Activated naive CD8-positive, alpha-beta T cell treated with anti-CD3 and anti-CD28 coated beads, Interleukin-2, amount 50 U/mL, for 16 hours (primary cell): Measurements from ENCODE around the gene LAG3.

Experiments
- DNase-seq: peaks from one replicate; pipeline ENCODE4 v3.0.0-alpha.2; 2020; ENCODE audit warnings: low read depth, low spot score

Gene LAG3

GRCh38 chr12:6788972-6789924 lies 16.9 kb downstream of the LAG3 start, which contains the start of gene CD4:
TSS of gene CD4 (plus strand) at chr12:6789528. CDS start at chr12:6800139, 10,611 bp downstream.
- no peak for DNase-seq

GRCh38 chr12:6790496-6791150 lies 18.3 kb downstream of the LAG3 start:
- no peak for DNase-seq

- DNase-seq, result no peak
These were observed 19.7 kb downstream of the LAG3 start for GRCh38 chr12:6791931-6792520.

- DNase-seq, result no peak
These were observed 20.3 kb downstream of the LAG3 start for GRCh38 chr12:6792522-6793201.

- no peak for DNase-seq
These were observed 22.8 kb downstream of the LAG3 start for GRCh38 chr12:6795088-6795487.

GRCh38 chr12:6796576-6796975 lies 24.3 kb downstream of the LAG3 start:
- DNase-seq, result no peak

- no peak for DNase-seq
These were observed 26.8 kb downstream of the LAG3 start for GRCh38 chr12:6799147-6799546.

GRCh38 chr12:6807170-6807569 lies 34.9 kb downstream of the LAG3 start:
- DNase-seq, result no peak

GRCh38 chr12:6809056-6809455 lies 36.7 kb downstream of the LAG3 start:
- no peak for DNase-seq

GRCh38 chr12:6810758-6811157 lies 38.4 kb downstream of the LAG3 start:
- no peak for DNase-seq

GRCh38 chr12:6813363-6813762 lies 41.0 kb downstream of the LAG3 start:
- no peak for DNase-seq

GRCh38 chr12:6816598-6816997 lies 44.3 kb downstream of the LAG3 start:
- DNase-seq, result no peak

- no peak for DNase-seq
These were observed 44.8 kb downstream of the LAG3 start for GRCh38 chr12:6817098-6817497.

GRCh38 chr12:6817662-6818157 lies 45.4 kb downstream of the LAG3 start:
- DNase-seq, result no peak

- no peak for DNase-seq
These were observed 45.9 kb downstream of the LAG3 start for GRCh38 chr12:6818222-6818621.

- DNase-seq, result no peak
These were observed 46.3 kb downstream of the LAG3 start for GRCh38 chr12:6818645-6819044.

GRCh38 chr12:6819106-6820030 lies 47.0 kb downstream of the LAG3 start:
- no peak for DNase-seq

- DNase-seq, result no peak
These were observed 47.8 kb downstream of the LAG3 start for GRCh38 chr12:6820166-6820565.

- DNase-seq, result no peak
These were observed 49.5 kb downstream of the LAG3 start, which contains the start of gene GPR162 for GRCh38 chr12:6821591-6822425. TSS of gene GPR162 (plus strand) at chr12:6821821. CDS start at chr12:6823899, 2,078 bp downstream.
